ENCODE results near the gene DDR2. TPM values are rescaled to one million over a fixed set of nuclear protein-coding genes. Genes with fewer than 3 reads are reported as not detected.

Gene DDR2
- total RNA-seq, 2 donors from 2014 or later = 14.2 to 27.0 TPM

GRCh38 chr1:162710345-162710744 is 78.1 kb downstream of the DDR2 start:
- 44% methylated on average over 1 of the region's 1 CpG for WGBS
- H3K9me3 ChIP-seq = no peaks in the 10 kb centered on the region
- intact Hi-C loops (cut with DNase I) = no loop called here
- no peak for DNase-seq (ENCODE audit: low spot score)
- no peaks in the 10 kb centered on the region for H3K4me1 ChIP-seq (replicated peaks)
- TF ChIP-seq POLR2A (IDR thresholded peaks at IDR 0.05) (no peak), POLR2AphosphoS5 (IDR thresholded peaks at IDR 0.05) (no peak), CTCF (IDR thresholded peaks at IDR 0.05) (no peak)
- no peaks in the 10 kb centered on the region for H3K27me3 ChIP-seq (replicated peaks; ENCODE audit: insufficient read depth)
- H3K27ac ChIP-seq = no peak overlapping the region
- no peak overlapping the region for H3K4me3 ChIP-seq
- H3K36me3 ChIP-seq = no peaks in the 10 kb centered on the region

DNA sequence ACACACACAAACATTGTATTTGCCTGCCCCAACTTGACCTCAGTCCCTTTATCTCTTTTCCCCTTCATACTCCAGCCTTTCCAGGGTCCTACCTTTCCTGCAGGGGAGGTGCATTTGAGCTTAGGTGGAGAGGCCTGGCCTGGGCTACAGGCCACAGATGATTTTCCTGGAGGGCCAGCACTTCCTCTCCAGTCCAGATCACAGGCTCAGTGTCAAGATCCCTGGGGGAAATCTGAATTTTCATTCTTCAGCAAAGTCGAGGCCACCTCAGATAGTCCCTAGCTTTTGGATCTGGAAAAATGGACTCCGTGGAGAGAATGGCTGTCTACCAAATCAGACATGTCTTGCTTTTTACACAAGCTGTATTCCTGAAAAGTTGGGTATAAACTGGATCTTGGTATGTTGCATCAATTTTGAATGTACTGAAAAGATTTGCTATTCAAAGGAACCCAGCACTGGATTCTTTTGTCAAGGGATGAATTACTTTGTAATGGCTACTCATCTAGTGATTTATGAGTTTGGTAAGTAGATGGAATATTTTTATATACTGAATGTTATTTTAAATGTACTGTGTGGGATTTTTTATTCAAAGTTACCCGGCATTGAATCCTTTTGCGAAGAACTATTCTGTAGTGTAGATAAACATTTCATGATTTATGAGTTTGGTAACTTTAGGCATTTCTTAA is 78.7 kb downstream of the DDR2 start:
- 40% methylated on average over 4 of the region's 4 CpGs for WGBS
- no peak for DNase-seq (ENCODE audit: low spot score)
- Histone ChIP-seq H3K36me3 (no peaks in the 10 kb centered on the region), H3K4me1 (replicated peaks) (no peaks in the 10 kb centered on the region), H3K27ac (no peak overlapping the region), H3K27me3 (replicated peaks; ENCODE audit: insufficient read depth) (no peaks in the 10 kb centered on the region), H3K9me3 (no peaks in the 10 kb centered on the region), H3K4me3 (no peak overlapping the region)
- intact Hi-C loops (cut with DNase I) = no loop called here
- no peak for TF ChIP-seq CTCF (IDR thresholded peaks at IDR 0.05)
- TF ChIP-seq POLR2AphosphoS5 (IDR thresholded peaks at IDR 0.05) = no peak
- no peak for TF ChIP-seq POLR2A (IDR thresholded peaks at IDR 0.05)

DNA sequence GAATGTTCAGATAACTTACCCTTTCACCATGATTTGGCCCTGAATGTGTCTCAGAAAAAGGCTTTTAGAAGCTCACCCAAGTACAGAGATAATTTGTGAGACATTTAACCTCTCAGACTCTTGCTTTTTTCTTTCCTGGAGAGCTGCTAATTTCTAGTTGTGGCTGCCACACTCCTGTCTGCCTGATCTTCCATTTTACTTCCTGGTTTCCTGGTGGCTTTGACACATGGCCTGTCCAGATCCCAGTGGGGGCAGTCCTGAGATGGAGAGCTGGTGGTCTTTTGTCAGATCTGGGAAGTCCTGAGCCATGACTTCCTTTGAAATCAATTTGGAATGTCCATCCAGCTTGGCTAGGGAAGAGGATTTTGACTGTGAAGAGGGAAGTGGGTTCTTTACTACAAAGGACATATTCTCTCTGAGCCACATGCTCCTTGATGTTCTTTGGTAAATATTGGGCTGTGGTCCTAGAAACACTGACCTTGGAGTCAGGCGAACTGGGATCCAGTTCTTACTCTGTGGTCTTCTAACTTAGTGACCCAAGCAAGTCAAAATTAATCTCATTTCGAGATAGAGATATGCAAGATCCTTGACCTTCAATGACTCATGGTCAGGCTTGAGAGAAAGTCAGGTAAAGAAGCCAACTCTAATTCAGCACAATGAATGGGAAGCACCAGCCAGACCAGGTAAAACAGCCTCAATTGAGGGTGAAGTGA is 80.2 kb downstream of the DDR2 start:
- Histone ChIP-seq H3K27me3 (replicated peaks; ENCODE audit: insufficient read depth) (no peaks in the 10 kb centered on the region), H3K4me1 (replicated peaks) (no peaks in the 10 kb centered on the region), H3K27ac (no peak overlapping the region), H3K4me3 (no peak overlapping the region), H3K36me3 (no peaks in the 10 kb centered on the region), H3K9me3 (no peaks in the 10 kb centered on the region)
- no peak for TF ChIP-seq POLR2AphosphoS5 (IDR thresholded peaks at IDR 0.05)
- no peak for TF ChIP-seq POLR2A (IDR thresholded peaks at IDR 0.05)
- no peak for TF ChIP-seq CTCF (IDR thresholded peaks at IDR 0.05)
- intact Hi-C loops (cut with DNase I) = no loop called here
- 83% methylated on average over 2 of the region's 2 CpGs for WGBS
- DNase-seq (ENCODE audit: low spot score) = no peak

GRCh38 chr1:162716123-162716522 is 83.9 kb downstream of the DDR2 start:
- WGBS = 45% methylated on average over 4 of the region's 4 CpGs
- no peak overlapping the region for H3K4me3 ChIP-seq
- no peaks in the 10 kb centered on the region for H3K9me3 ChIP-seq
- H3K27ac ChIP-seq = no peak overlapping the region
- H3K36me3 ChIP-seq = no peaks in the 10 kb centered on the region
- TF ChIP-seq POLR2AphosphoS5 (IDR thresholded peaks at IDR 0.05) (peak; percentile 20), POLR2A (IDR thresholded peaks at IDR 0.05) (no peak), CTCF (IDR thresholded peaks at IDR 0.05) (no peak)
- H3K27me3 ChIP-seq (replicated peaks; ENCODE audit: insufficient read depth) = no peaks in the 10 kb centered on the region
- intact Hi-C loops (cut with DNase I) = no loop called here
- DNase-seq (ENCODE audit: low spot score) = no peak
- H3K4me1 ChIP-seq (replicated peaks) = no peaks in the 10 kb centered on the region

GRCh38 chr1:162716552-162716951 is 84.3 kb downstream of the DDR2 start:
- no peak for DNase-seq (ENCODE audit: low spot score)
- Histone ChIP-seq H3K36me3 (no peaks in the 10 kb centered on the region), H3K9me3 (no peaks in the 10 kb centered on the region), H3K4me1 (replicated peaks) (no peaks in the 10 kb centered on the region), H3K27me3 (replicated peaks; ENCODE audit: insufficient read depth) (no peaks in the 10 kb centered on the region), H3K27ac (no peak overlapping the region), H3K4me3 (no peak overlapping the region)
- WGBS = 13% methylated on average over 1 of the region's 1 CpG
- TF ChIP-seq CTCF (IDR thresholded peaks at IDR 0.05) (no peak), POLR2A (IDR thresholded peaks at IDR 0.05) (no peak), POLR2AphosphoS5 (IDR thresholded peaks at IDR 0.05) (no peak)
- intact Hi-C loops (cut with DNase I) = no loop called here
